Naive thymus-derived CD4-positive, alpha-beta T cell (primary cell): ENCODE results near the gene ALDH3A1. TPM values are rescaled to one million over a fixed set of nuclear protein-coding genes. Genes with fewer than 3 reads are reported as not detected.

Source experiments
- ATAC-seq: fragments of 150-1000 bp; cut with Tn5 transposase; 2 replicates; pipeline ENCODE4 v1.10.0; 2021; ENCODE audit warnings: mild to moderate bottlenecking, moderate library complexity
- CTCF ChIA-PET: fragments of 350-600 bp; sonication (Branson Sonifier 250); formaldehyde crosslinking; loops from one replicate; lab custom pipeline; 2021; ENCODE audit warnings: antibody characterized with exemption; lab: Charles Lee
- POLR2A ChIA-PET: fragments of 350-600 bp; sonication (Branson Sonifier 250); formaldehyde crosslinking; loops from one replicate; lab custom pipeline; 2021; ENCODE audit warnings: antibody characterized with exemption, inconsistent platforms; lab: Charles Lee
- DNase-seq, 9 donors: peaks; one replicate each; pipeline versions ENCODE4 v3.0.0 to v3.0.0-alpha.2; 2020 to 2022; ENCODE audit warnings: mixed read lengths in 1 of 9
- H3K27ac ChIP-seq: one replicate; pipeline ENCODE4 v1.7.0; 2013; ENCODE audit warnings: mild to moderate bottlenecking, low read depth, low read length, moderate library complexity
- H3K27me3 ChIP-seq, 2 donors: one replicate each; pipeline ENCODE4 v1.7.0; 2013; ENCODE audit warnings: low read length in 2 of 2, mild to moderate bottlenecking in 2 of 2, moderate library complexity in 2 of 2; ENCODE audit not compliant: control insufficient read depth in 2 of 2, insufficient read depth in 2 of 2
- H3K36me3 ChIP-seq, 3 experiments: 1 replicate in 2 of 3; 2 replicates in 1 of 3; pipeline ENCODE4 v1.7.0; 2013; ENCODE audit warnings: low read length in 3 of 3, mild to moderate bottlenecking in 3 of 3, moderate library complexity in 1 of 3; ENCODE audit not compliant: insufficient read depth in 3 of 3, control insufficient read depth in 2 of 3
- H3K4me1 ChIP-seq, 2 donors: one replicate each; pipeline ENCODE4 v1.7.0; 2013; ENCODE audit warnings: low read length in 2 of 2, mild to moderate bottlenecking in 2 of 2, moderate library complexity in 1 of 2; ENCODE audit not compliant: control insufficient read depth in 2 of 2, insufficient read depth in 2 of 2
- H3K4me3 ChIP-seq: 2 replicates; pipeline ENCODE4 v1.7.0; 2013; ENCODE audit warnings: mild to moderate bottlenecking, low read length
- H3K9me3 ChIP-seq, 3 experiments: 1 replicate in 2 of 3; 2 replicates in 1 of 3; pipeline ENCODE4 v1.7.0; 2013; ENCODE audit warnings: low read length in 3 of 3; ENCODE audit not compliant: control insufficient read depth in 2 of 3
- H3K27ac Mint-ChIP-seq, 9 donors: one replicate each; pipeline ENCODE4 v1.8.0; 2020 to 2022; ENCODE audit warnings: mixed read lengths in 9 of 9, mild to moderate bottlenecking in 8 of 9, moderate library complexity in 5 of 9, inconsistent platforms in 2 of 9
- H3K27me3 Mint-ChIP-seq, 5 donors: one replicate each; pipeline ENCODE4 v1.8.0; 2021 to 2022; ENCODE audit warnings: mixed read lengths in 5 of 5, mild to moderate bottlenecking in 1 of 5
- H3K36me3 Mint-ChIP-seq, 5 donors: one replicate each; pipeline ENCODE4 v1.8.0; 2020 to 2022; ENCODE audit warnings: mixed read lengths in 5 of 5, mild to moderate bottlenecking in 3 of 5, inconsistent platforms in 1 of 5
- H3K4me1 Mint-ChIP-seq, 7 donors: one replicate each; pipeline ENCODE4 v1.8.0; 2020 to 2022; ENCODE audit warnings: mixed read lengths in 7 of 7, mild to moderate bottlenecking in 3 of 7, inconsistent platforms in 1 of 7
- H3K4me3 Mint-ChIP-seq, 10 donors: one replicate each; pipeline ENCODE4 v1.8.0; 2020 to 2022; ENCODE audit warnings: mild to moderate bottlenecking in 10 of 10, mixed read lengths in 10 of 10, moderate library complexity in 6 of 10, inconsistent platforms in 2 of 10
- H3K9me3 Mint-ChIP-seq, 11 donors: one replicate each; pipeline ENCODE4 v1.8.0; 2020 to 2022; ENCODE audit warnings: mixed read lengths in 11 of 11, mild to moderate bottlenecking in 4 of 11, inconsistent platforms in 1 of 11, moderate library complexity in 1 of 11
- intact Hi-C, 2 donors: fragments of 100-400 bp; cut with micrococcal nuclease; formaldehyde crosslinking; loops; one replicate each; pipeline ENCODE4 v1.15.1; 2023
- polyA plus RNA-seq, 2 donors: library from polyadenylated mRNA; unstranded; fragments of 300-500 nt; fragmentation: Illumina TruSeq; gene quantifications; one replicate each; pipeline ENCODE4 v1.2.3, GENCODE V29; 2021
- total RNA-seq, 6 experiments: library from RNA in 5 of 6; stranded (reverse) in 5 of 6; gene quantifications; 1 replicate in 5 of 6; 2 replicates in 1 of 6; pipeline ENCODE4 v1.2.3 and lab custom pipeline; 2021 to 2026

The ALDH3A1 gene
- total and polyA plus RNA-seq, 7 experiments from 2014 or later, result 0.61 TPM; not detected in 6

GRCh38 chr17:19702217-19702641 lies 45.9 kb downstream of the ALDH3A1 start:
- H3K36me3 ChIP-seq, result no peaks in the 10 kb centered on the region
- CTCF ChIA-PET, result interaction anchor here (0.6 kb wide), 1 partner anchor 13 kb away, joined by 4 read pairs; no protein-coding TSS in a partner anchor
- no peak overlapping the region for H3K27ac ChIP-seq
- no peak overlapping the region for H3K4me3 Mint-ChIP-seq
- H3K4me3 ChIP-seq, result no peak overlapping the region
- no peaks in the 10 kb centered on the region for H3K9me3 Mint-ChIP-seq
- DNase-seq (no peak), ATAC-seq (no peak)
- H3K36me3 Mint-ChIP-seq, result no peaks in the 10 kb centered on the region
- no peaks in the 10 kb centered on the region for H3K4me1 Mint-ChIP-seq
- peak overlapping the region in 1 of 9 donors; percentile 31 for H3K27ac Mint-ChIP-seq
- H3K9me3 ChIP-seq, result no peaks in the 10 kb centered on the region
- no peaks in the 10 kb centered on the region for H3K27me3 Mint-ChIP-seq
- intact Hi-C loops, result no loop called here
- H3K4me1 ChIP-seq, result no peaks in the 10 kb centered on the region
- no peaks in the 10 kb centered on the region for H3K27me3 ChIP-seq
- POLR2A ChIA-PET, result no interaction called here

Other genes starting within 250 kb of the ALDH3A1 start
- 1 to 10 TPM in 1 of 5 experiments, under 1 TPM in 1, not detected in 3; 0.21 to 2.7 TPM for gene SLC47A1, start 214.4 kb downstream of the ALDH3A1 start, total RNA-seq
- under 1 TPM in 1 of 2 donors, not detected in 1; 0.09 TPM for gene SLC47A1, start 214.4 kb downstream of the ALDH3A1 start, polyA plus RNA-seq
- 10 to 100 TPM; 26.3 to 53.4 (median 32.4) TPM for gene ALDH3A2, start 99.5 kb downstream of the ALDH3A1 start, total RNA-seq
- 10 to 100 TPM; 25.2 to 26.2 TPM for gene ALDH3A2, start 99.5 kb downstream of the ALDH3A1 start, polyA plus RNA-seq
- gene SLC47A2, start 31.7 kb downstream of the ALDH3A1 start, total RNA-seq, result not detected
- not detected for gene SLC47A2, start 31.7 kb downstream of the ALDH3A1 start, polyA plus RNA-seq
- 10 to 100 TPM; 10.9 to 21.2 (median 14.8) TPM for gene ULK2, start 119.6 kb upstream of the ALDH3A1 start, total RNA-seq
- 10 to 100 TPM in 1 of 2 donors, 1 to 10 TPM in 1; 7.3 to 14.3 TPM for gene ULK2, start 119.6 kb upstream of the ALDH3A1 start, polyA plus RNA-seq
- 10 to 100 TPM; 40.5 to 69.0 (median 51.0) TPM for gene AKAP10, start 229.5 kb upstream of the ALDH3A1 start, total RNA-seq
- gene AKAP10, start 229.5 kb upstream of the ALDH3A1 start, polyA plus RNA-seq, result 10 to 100 TPM; 17.0 to 34.2 TPM